Muscle layer of colon (tissue), 2 donors: ENCODE measurements around the gene G2E3.
"Not testable (repeated sequence)": the region's sequence is repeated elsewhere in the genome, so short reads cannot be mapped to it uniquely, and the experiment has no call there.

Source experiments
- H3K27ac ChIP-seq: one replicate; pipeline ENCODE4 v1.7.0; 2013; ENCODE audit warnings: low read depth, mild to moderate bottlenecking, low read length, moderate library complexity
- H3K27me3 ChIP-seq, 2 donors: one replicate each; pipeline ENCODE4 v1.7.0; 2013; ENCODE audit warnings: low read length in 2 of 2, mild to moderate bottlenecking in 2 of 2; ENCODE audit not compliant: insufficient read depth in 2 of 2, control insufficient read depth in 1 of 2
- H3K36me3 ChIP-seq: one replicate; pipeline ENCODE4 v1.7.0; 2013; ENCODE audit warnings: mild to moderate bottlenecking, low read length; ENCODE audit not compliant: insufficient read depth
- H3K4me1 ChIP-seq: one replicate; pipeline ENCODE4 v1.7.0; 2013; ENCODE audit warnings: mild to moderate bottlenecking, low read length; ENCODE audit not compliant: insufficient read depth
- H3K4me3 ChIP-seq, 2 donors: one replicate each; pipeline ENCODE4 v1.7.0; 2013; ENCODE audit warnings: low read length in 2 of 2, low read depth in 1 of 2, mild to moderate bottlenecking in 1 of 2, moderate library complexity in 1 of 2
- H3K9ac ChIP-seq: one replicate; pipeline ENCODE4 v1.7.0; 2013; ENCODE audit warnings: low read length
- H3K9me3 ChIP-seq: one replicate; pipeline ENCODE4 v1.7.0; 2013; ENCODE audit warnings: mild to moderate bottlenecking, low read length
- donor health status: abdominal sarcoma.
- donor health status: Adenocarcinoma of cecum.

Gene G2E3

GRCh38 chr14:30632730-30633129 lies 73.8 kb downstream of the G2E3 start:
- H3K9me3 ChIP-seq, result no peaks in the 10 kb centered on the region
- H3K4me1 ChIP-seq, result peaks cover 3% of the 10 kb centered on the region
- peaks cover 12% of the 10 kb centered on the region for H3K36me3 ChIP-seq
- H3K27me3 ChIP-seq, result no peaks in the 10 kb centered on the region
- H3K4me3 ChIP-seq, result no peak overlapping the region
- no peak overlapping the region for H3K27ac ChIP-seq
- H3K9ac ChIP-seq, result no peak overlapping the region

DNA sequence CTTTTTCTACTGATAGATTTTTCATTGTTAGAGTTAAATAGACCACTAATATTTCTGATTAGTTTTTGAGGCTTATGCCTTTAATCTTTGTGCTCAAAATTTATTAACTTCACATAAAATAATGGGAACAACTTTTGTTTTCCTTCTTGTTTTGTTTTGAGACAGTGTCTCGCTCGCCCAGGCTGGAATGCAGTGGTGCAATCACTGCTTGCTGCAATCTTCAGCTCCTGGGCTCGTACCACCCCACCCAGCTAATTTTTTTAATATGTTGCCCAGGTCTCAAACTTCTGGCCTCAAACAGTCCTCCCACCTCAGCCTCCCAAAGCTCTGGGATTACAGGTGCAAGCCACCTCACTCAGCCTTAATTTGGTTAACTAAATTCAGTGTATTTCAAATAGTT lies 80.0 kb downstream of the G2E3 start:
- Histone ChIP-seq H3K4me1 (no peaks in the 10 kb centered on the region), H3K27ac (no peak overlapping the region), H3K4me3 (no peak overlapping the region), H3K9me3 (no peaks in the 10 kb centered on the region), H3K36me3 (peaks cover 18% of the 10 kb centered on the region), H3K9ac (no peak overlapping the region), H3K27me3 (no peaks in the 10 kb centered on the region)

GRCh38 chr14:30641207-30641606 lies 82.2 kb downstream of the G2E3 start:
- Histone ChIP-seq H3K27me3 (no peaks in the 10 kb centered on the region), H3K27ac (no peak overlapping the region), H3K4me1 (no peaks in the 10 kb centered on the region), H3K9ac (no peak overlapping the region), H3K9me3 (no peaks in the 10 kb centered on the region), H3K36me3 (peaks cover 15% of the 10 kb centered on the region), H3K4me3 (no peak overlapping the region)

DNA sequence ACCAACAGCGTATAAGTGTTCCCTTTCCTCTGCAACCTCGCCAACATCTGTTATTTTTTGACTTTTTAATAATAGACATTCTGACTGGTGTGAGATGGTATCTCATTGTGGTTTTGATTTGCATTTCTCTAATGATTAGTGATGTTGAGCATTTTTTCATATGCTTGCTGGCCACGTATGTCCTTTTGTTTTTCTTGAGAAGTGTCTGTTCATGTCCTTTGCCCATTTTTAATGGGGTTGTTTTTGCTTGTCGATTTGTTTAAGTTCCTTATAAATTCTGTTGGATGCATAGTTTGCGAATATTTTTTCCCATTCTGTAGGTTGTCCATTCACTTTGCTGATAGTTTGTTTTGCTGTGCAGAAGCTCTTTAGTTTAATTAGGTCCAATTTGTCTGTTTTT lies 85.5 kb downstream of the G2E3 start:
- not testable (repeated sequence) for H3K9me3 ChIP-seq
- H3K36me3 ChIP-seq, result peaks cover 15% of the 10 kb centered on the region

GRCh38 chr14:30645600-30645999 lies 86.6 kb downstream of the G2E3 start:
- no peak overlapping the region for H3K9ac ChIP-seq
- H3K36me3 ChIP-seq, result peaks cover 17% of the 10 kb centered on the region
- no peak overlapping the region for H3K27ac ChIP-seq
- H3K4me3 ChIP-seq, result no peak overlapping the region
- no peaks in the 10 kb centered on the region for H3K4me1 ChIP-seq
- H3K27me3 ChIP-seq, result no peaks in the 10 kb centered on the region
- no peaks in the 10 kb centered on the region for H3K9me3 ChIP-seq

More for the DNA sequence above, 85.5 kb downstream of the G2E3 start:
- H3K27ac ChIP-seq, H3K27me3 ChIP-seq, H3K9ac ChIP-seq, H3K4me3 ChIP-seq, H3K4me1 ChIP-seq: not testable (repeated sequence)

- H3K27me3 ChIP-seq, result no peaks in the 10 kb centered on the region
- no peak overlapping the region for H3K9ac ChIP-seq
- no peak overlapping the region for H3K4me3 ChIP-seq
- H3K9me3 ChIP-seq, result no peaks in the 10 kb centered on the region
- peaks cover 38% of the 10 kb centered on the region for H3K36me3 ChIP-seq
- no peaks in the 10 kb centered on the region for H3K4me1 ChIP-seq
- H3K27ac ChIP-seq, result no peak overlapping the region
Measured at GRCh38 chr14:30648471-30648870, 89.5 kb downstream of the G2E3 start.

- H3K27me3 ChIP-seq, result no peaks in the 10 kb centered on the region
- no peak overlapping the region for H3K27ac ChIP-seq
- no peak overlapping the region for H3K9ac ChIP-seq
- H3K4me3 ChIP-seq, result no peak overlapping the region
- H3K36me3 ChIP-seq, result peaks cover 63% of the 10 kb centered on the region
- H3K9me3 ChIP-seq, result no peaks in the 10 kb centered on the region
- no peaks in the 10 kb centered on the region for H3K4me1 ChIP-seq
Measured at GRCh38 chr14:30651937-30652336, 93.0 kb downstream of the G2E3 start.

DNA sequence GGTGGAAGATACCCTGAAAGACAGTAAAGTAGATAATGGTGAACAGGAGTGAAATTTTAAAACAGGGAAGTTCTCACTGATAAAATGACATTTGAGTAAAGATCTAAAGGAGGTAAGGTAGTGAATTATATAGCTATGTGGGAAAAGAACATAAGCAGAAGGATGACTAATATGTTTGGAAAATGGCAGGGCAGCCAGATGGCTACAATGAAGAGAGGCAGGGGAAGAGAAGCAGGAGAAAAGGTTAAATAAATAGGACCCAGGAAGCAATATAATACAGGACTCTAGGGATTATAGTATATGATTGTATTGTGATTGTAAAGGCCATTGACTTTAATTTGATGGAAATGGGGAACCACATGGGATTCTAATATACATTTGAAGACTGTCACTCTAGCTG lies 96.2 kb downstream of the G2E3 start:
- Histone ChIP-seq H3K4me3 (no peak overlapping the region), H3K36me3 (peaks cover 57% of the 10 kb centered on the region), H3K9me3 (no peaks in the 10 kb centered on the region), H3K27me3 (no peaks in the 10 kb centered on the region), H3K4me1 (no peaks in the 10 kb centered on the region), H3K27ac (no peak overlapping the region), H3K9ac (no peak overlapping the region)

GRCh38 chr14:30655658-30656057 lies 96.7 kb downstream of the G2E3 start:
- Histone ChIP-seq H3K4me3 (no peak overlapping the region), H3K27ac (no peak overlapping the region), H3K4me1 (no peaks in the 10 kb centered on the region), H3K27me3 (no peaks in the 10 kb centered on the region), H3K9ac (no peak overlapping the region), H3K36me3 (peaks cover 55% of the 10 kb centered on the region), H3K9me3 (no peaks in the 10 kb centered on the region)

DNA sequence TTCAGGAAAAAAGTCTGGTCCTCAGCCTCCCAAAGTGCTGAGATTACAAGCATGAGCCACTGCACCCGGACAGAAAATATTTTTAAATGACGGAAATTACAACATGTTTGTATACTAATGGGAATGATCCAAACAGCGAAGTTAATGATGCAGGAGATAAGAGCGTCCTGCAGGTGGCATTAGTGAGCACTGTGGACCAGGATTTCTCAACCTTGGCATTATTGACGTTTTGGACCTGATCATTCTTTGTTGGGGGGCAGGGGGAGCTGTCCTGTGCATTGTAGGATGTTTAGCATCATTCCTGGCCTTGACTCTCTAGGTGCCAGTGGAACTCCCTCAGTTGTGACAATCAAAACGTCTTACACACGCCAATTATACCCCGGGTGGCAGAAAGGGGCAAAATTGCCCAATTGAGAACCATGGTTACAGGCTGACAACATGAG lies 97.3 kb downstream of the G2E3 start:
- Histone ChIP-seq H3K4me3 (no peak overlapping the region), H3K36me3 (peaks cover 57% of the 10 kb centered on the region), H3K4me1 (no peaks in the 10 kb centered on the region), H3K27me3 (no peaks in the 10 kb centered on the region), H3K9me3 (no peaks in the 10 kb centered on the region), H3K27ac (no peak overlapping the region), H3K9ac (no peak overlapping the region)

DNA sequence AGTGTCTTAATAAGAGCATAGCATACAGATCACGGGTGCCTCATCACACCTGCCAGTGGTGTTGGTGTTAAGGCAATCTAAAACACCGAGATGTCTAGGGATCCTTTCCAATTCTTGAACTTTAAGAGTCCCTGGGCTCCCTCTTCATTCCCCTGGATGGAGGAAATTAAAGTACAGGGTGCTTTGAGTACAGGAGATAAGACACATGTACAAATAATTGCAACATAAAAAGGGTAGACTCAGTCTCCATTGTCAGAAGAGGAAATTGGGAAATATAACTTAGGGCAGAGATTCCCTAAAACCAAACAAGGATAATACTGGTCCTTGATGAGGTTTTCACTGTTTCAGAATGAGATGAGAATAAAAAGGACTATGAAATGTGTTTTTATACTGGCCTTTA lies 98.1 kb downstream of the G2E3 start:
- no peaks in the 10 kb centered on the region for H3K27me3 ChIP-seq
- H3K9me3 ChIP-seq, result no peaks in the 10 kb centered on the region
- H3K27ac ChIP-seq, result no peak overlapping the region
- peaks cover 49% of the 10 kb centered on the region for H3K36me3 ChIP-seq
- H3K4me1 ChIP-seq, result no peaks in the 10 kb centered on the region
- H3K4me3 ChIP-seq, result no peak overlapping the region
- no peak overlapping the region for H3K9ac ChIP-seq

DNA sequence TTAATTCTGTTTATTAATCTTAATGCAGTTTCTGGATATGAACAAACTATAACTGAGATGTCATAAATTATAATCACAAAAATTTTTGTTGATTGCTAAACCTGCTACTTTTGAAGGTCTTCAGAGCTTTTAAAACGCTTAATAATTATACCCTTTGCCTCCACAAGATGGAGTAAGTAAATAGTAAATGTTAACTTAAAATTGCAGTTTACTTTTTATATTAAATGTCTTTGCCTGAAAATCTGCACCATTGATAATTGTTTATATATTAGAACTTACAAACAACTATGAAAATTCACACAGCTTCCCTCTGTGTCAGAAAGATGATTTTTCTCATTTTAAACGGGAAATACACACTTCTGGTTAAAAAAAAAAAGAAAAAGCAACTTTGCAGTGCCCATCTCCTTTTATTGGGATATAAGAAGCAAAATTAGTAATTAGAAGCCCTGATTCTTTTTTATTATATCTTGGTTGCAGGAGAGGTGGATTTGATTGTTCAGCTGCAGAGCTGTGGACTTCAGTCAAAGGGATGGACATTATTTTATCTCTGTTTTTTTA lies 98.7 kb downstream of the G2E3 start:
- Histone ChIP-seq H3K9ac (no peak overlapping the region), H3K4me3 (no peak overlapping the region), H3K36me3 (peaks cover 47% of the 10 kb centered on the region), H3K9me3 (no peaks in the 10 kb centered on the region), H3K4me1 (no peaks in the 10 kb centered on the region), H3K27ac (no peak overlapping the region), H3K27me3 (no peaks in the 10 kb centered on the region)
